OCI-LY7 (cell line): ENCODE data around the gene P2RY14. TPM values are rescaled to one million over a fixed set of nuclear protein-coding genes. Genes with fewer than 3 reads are reported as not detected.

Experiments
- BruUV-seq: library from RNA; stranded (reverse); fragments of 400-500 nt; replicated peaks from 2 replicates; lab custom pipeline; 2021; lab: Mats Ljungman, UMichigan
- CTCF ChIA-PET: fragments of 300-600 bp; sonication (Branson Sonifier 250); formaldehyde crosslinking; loops from one replicate; lab custom pipeline; 2022; ENCODE audit warnings: antibody characterized with exemption; ENCODE audit not compliant: unreplicated experiment; lab: Charles Lee
- POLR2A ChIA-PET: fragments of 300-600 bp; sonication (Branson Sonifier 250); formaldehyde crosslinking; loops from one replicate; lab custom pipeline; 2022; ENCODE audit warnings: antibody characterized with exemption; lab: Charles Lee
- DNase-seq: peaks from one replicate; pipeline ENCODE4 v3.0.0-alpha.2; 2015; ENCODE audit warnings: low spot score
- H2AFZ ChIP-seq: fragments of 200-600 bp; sonication (generic), shearing (Covaris generic); 2 replicates; pipeline ENCODE4 v1.6.1; 2014; ENCODE audit warnings: mild to moderate bottlenecking, antibody characterized with exemption, low read length, moderate library complexity
- H3K27ac ChIP-seq: fragments of 200-600 bp; sonication (generic); 2 replicates; pipeline ENCODE4 v1.5.1; 2014; ENCODE audit warnings: mixed run types, low read depth, mild to moderate bottlenecking, moderate library complexity, low read length, inconsistent platforms; ENCODE audit not compliant: poor library complexity, severe bottlenecking
- H3K36me3 ChIP-seq: fragments of 200-600 bp; sonication (generic); 2 replicates; pipeline ENCODE4 v1.6.1; 2014; ENCODE audit warnings: mild to moderate bottlenecking, antibody characterized with exemption, low read length, moderate library complexity, mixed read lengths; ENCODE audit not compliant: insufficient read depth
- H3K4me1 ChIP-seq: fragments of 200-600 bp; sonication (generic); 2 replicates; pipeline ENCODE4 v1.5.1; 2014; ENCODE audit warnings: mild to moderate bottlenecking, low read length; ENCODE audit not compliant: insufficient read depth, poor library complexity, severe bottlenecking
- H3K4me2 ChIP-seq: fragments of 200-600 bp; sonication (generic); 2 replicates; pipeline ENCODE4 v1.6.1; 2014; ENCODE audit warnings: mild to moderate bottlenecking, low read length
- H3K4me3 ChIP-seq: fragments of 200-600 bp; sonication (generic); 2 replicates; pipeline ENCODE4 v1.5.1; 2014; ENCODE audit warnings: mild to moderate bottlenecking, low read depth, low read length; ENCODE audit not compliant: poor library complexity, severe bottlenecking
- H3K79me2 ChIP-seq: fragments of 200-600 bp; sonication (generic); 2 replicates; pipeline ENCODE4 v1.6.1; 2016; ENCODE audit warnings: low read depth, mild to moderate bottlenecking, low read length, moderate library complexity, mixed read lengths; ENCODE audit not compliant: insufficient read depth
- H3K9me2 ChIP-seq: fragments of 200-600 bp; sonication (generic); 2 replicates; pipeline ENCODE4 v1.6.1; 2016; ENCODE audit warnings: mild to moderate bottlenecking, low read length, mixed read lengths; ENCODE audit not compliant: insufficient read depth
- H3K9me3 ChIP-seq: fragments of 200-600 bp; sonication (generic); 2 replicates; pipeline ENCODE4 v1.6.1; 2014; ENCODE audit warnings: mild to moderate bottlenecking, mixed run types, low read length, mixed read lengths
- H4K20me1 ChIP-seq: fragments of 200-600 bp; sonication (generic); 2 replicates; pipeline ENCODE4 v1.6.1; 2014; ENCODE audit warnings: mild to moderate bottlenecking, antibody characterized with exemption, low read length, moderate library complexity, mixed read lengths; ENCODE audit not compliant: insufficient read depth
- CTCF ChIP-seq: fragments of 200-600 bp; sonication (generic); conservative IDR thresholded peaks from 2 replicates; pipeline ENCODE4 v1.5.1; 2014; ENCODE audit warnings: mild to moderate bottlenecking, antibody characterized with exemption, low read length, moderate library complexity, mixed read lengths
- EZH2phosphoT487 ChIP-seq: fragments of 200-600 bp; sonication (generic); IDR thresholded peaks from 2 replicates; pipeline ENCODE4 v1.6.1; 2018; ENCODE audit warnings: low read depth, borderline replicate concordance, mild to moderate bottlenecking, mixed run types, antibody characterized with exemption, low read length, moderate library complexity, mixed read lengths
- intact Hi-C: fragments of 100-400 bp; cut with micrococcal nuclease; formaldehyde crosslinking; loops from one replicate; pipeline ENCODE4 v1.10.0; 2022; ENCODE audit not compliant: unreplicated experiment
- total RNA-seq, 2 experiments: library from RNA; depleted of rRNA in 1 of 2; stranded (reverse); fragments of >200 nt in 1 of 2; shearing (Covaris generic) in 1 of 2; gene quantifications; 2 replicates each; pipeline ENCODE4 v1.2.3, GENCODE V29; 2014 to 2022

Gene P2RY14
- total RNA-seq, 2 experiments from 2014 or later: not detected

- H4K20me1 ChIP-seq: no peaks in the 10 kb centered on the region
- H3K9me2 ChIP-seq: no peaks in the 10 kb centered on the region
- H3K4me3 ChIP-seq: no peak overlapping the region
- H3K4me1 ChIP-seq: no peaks in the 10 kb centered on the region
- H2AFZ ChIP-seq: no peak overlapping the region
- ChIA-PET POLR2A (interaction anchor here (1.8 kb wide), 1 partner anchor 14 kb away, joined by 5 read pairs; no protein-coding TSS in a partner anchor), CTCF (interaction anchor here (0.6 kb wide), 1 partner anchor 33 kb away, joined by 3 read pairs; no protein-coding TSS in a partner anchor)
- H3K79me2 ChIP-seq: no peaks in the 10 kb centered on the region
- H3K36me3 ChIP-seq: no peaks in the 10 kb centered on the region
- no peak overlapping the region for H3K4me2 ChIP-seq
- intact Hi-C loops: no loop called here
- no peak for TF ChIP-seq EZH2phosphoT487
- no peak for TF ChIP-seq CTCF
- BruUV-seq: no TSS peak
- no peak overlapping the region for H3K27ac ChIP-seq
- DNase-seq: no peak
- no peaks in the 10 kb centered on the region for H3K9me3 ChIP-seq
Observed at GRCh38 chr3:151293127-151293526, 14.8 kb upstream of the P2RY14 start.

- H3K9me3 ChIP-seq: no peaks in the 10 kb centered on the region
- H3K79me2 ChIP-seq: no peaks in the 10 kb centered on the region
- TF ChIP-seq EZH2phosphoT487: no peak
- TF ChIP-seq CTCF: peak; percentile 44; the same call in 1 of the 2 replicates
- H3K27ac ChIP-seq: no peak overlapping the region
- DNase-seq: no peak
- H3K9me2 ChIP-seq: no peaks in the 10 kb centered on the region
- no peak overlapping the region for H3K4me2 ChIP-seq
- H4K20me1 ChIP-seq: no peaks in the 10 kb centered on the region
- CTCF ChIA-PET: no interaction called here
- H3K36me3 ChIP-seq: no peaks in the 10 kb centered on the region
- BruUV-seq: no TSS peak
- H3K4me3 ChIP-seq: no peak overlapping the region
- H3K4me1 ChIP-seq: no peaks in the 10 kb centered on the region
- no peak overlapping the region for H2AFZ ChIP-seq
- POLR2A ChIA-PET: no interaction called here
- intact Hi-C loops: no loop called here
Observed at GRCh38 chr3:151290673-151291072, 12.3 kb upstream of the P2RY14 start.

- Histone ChIP-seq H3K79me2 (no peaks in the 10 kb centered on the region), H3K4me3 (no peak overlapping the region), H3K4me2 (no peak overlapping the region), H3K4me1 (no peaks in the 10 kb centered on the region), H3K36me3 (no peaks in the 10 kb centered on the region), H3K27ac (no peak overlapping the region), H3K9me3 (no peaks in the 10 kb centered on the region), H3K9me2 (no peaks in the 10 kb centered on the region), H4K20me1 (no peaks in the 10 kb centered on the region), H2AFZ (no peak overlapping the region)
- ChIA-PET POLR2A (interaction anchor here (0.7 to 2.4 kb wide), 2 partner anchors 10 to 59 kb away, joined by 3 to 5 read pairs; no protein-coding TSS in a partner anchor), CTCF (no interaction called here)
- no peak for TF ChIP-seq CTCF
- no peak for TF ChIP-seq EZH2phosphoT487
- no peak for DNase-seq
- no TSS peak for BruUV-seq
- intact Hi-C loops: no loop called here
Observed at GRCh38 chr3:151289445-151289844, 11.1 kb upstream of the P2RY14 start.
